ENCODE measurements around the gene KICS2. TPM values are rescaled to one million over a fixed set of nuclear protein-coding genes. Genes with fewer than 3 reads are reported as not detected.

Gene KICS2
- 1 to 10 TPM; 5.2 to 5.7 TPM for total RNA-seq
- long read RNA-seq, full-length matches to known transcripts: 5 of 5 reads
- long read RNA-seq, partial matches to known transcripts: 0 of 5 reads
- long read RNA-seq, other reads (novel, unspliced or antisense): 0 of 5 reads

- DNase-seq (peak; percentile 93 to 95), ATAC-seq (peak; percentile 99)
- intact Hi-C loops (cut with DNase I, micrococcal nuclease): no loop called here
These were observed at the start of gene KICS2 for GRCh38 chr12:64222009-64222765. TSS of gene KICS2 (minus strand) at chr12:64222296. CDS start at chr12:64222237, 59 bp downstream.

- intact Hi-C loops (cut with DNase I, micrococcal nuclease): no loop called here
- ATAC-seq (no peak), DNase-seq (no peak)
These were observed 48.3 kb upstream of the KICS2 start for GRCh38 chr12:64270411-64270810.

- intact Hi-C loops (cut with DNase I, micrococcal nuclease): no loop called here
- ATAC-seq: no peak
These were observed 47.1 kb upstream of the KICS2 start for GRCh38 chr12:64269161-64269560.

GRCh38 chr12:64268409-64268808 is 46.3 kb upstream of the KICS2 start:
- ATAC-seq (no peak), DNase-seq (no peak)
- intact Hi-C loops (cut with DNase I, micrococcal nuclease): no loop called here

More at GRCh38 chr12:64269161-64269560, 47.1 kb upstream of the KICS2 start:
- DNase-seq: no peak

- ATAC-seq (no peak), DNase-seq (no peak)
- intact Hi-C loops (cut with DNase I, micrococcal nuclease): no loop called here
These were observed 43.7 kb upstream of the KICS2 start for GRCh38 chr12:64265839-64266238.

- ATAC-seq: no peak
- intact Hi-C loops (cut with DNase I, micrococcal nuclease): no loop called here
These were observed 39.7 kb upstream of the KICS2 start for GRCh38 chr12:64261813-64262212.

GRCh38 chr12:64258576-64258975 is 36.5 kb upstream of the KICS2 start:
- intact Hi-C loops (cut with DNase I, micrococcal nuclease): loop anchor here (5.0 to 10.0 kb wide), 3 partner anchors 74 to 426 kb away; no protein-coding TSS in a partner anchor
- DNase-seq: no peak
- ATAC-seq: no peak

More at GRCh38 chr12:64261813-64262212, 39.7 kb upstream of the KICS2 start:
- DNase-seq: no peak

GRCh38 chr12:64256166-64256800 is 34.2 kb upstream of the KICS2 start:
- DNase-seq: no peak
- intact Hi-C loops (cut with DNase I, micrococcal nuclease): loop anchor here (5.0 to 10.0 kb wide), 3 partner anchors 71 to 424 kb away; no protein-coding TSS in a partner anchor
- ATAC-seq: peak; percentile 47

- intact Hi-C loops (cut with DNase I, micrococcal nuclease): loop anchor here (5.0 to 10.0 kb wide), 3 partner anchors 70 to 423 kb away; no protein-coding TSS in a partner anchor
- ATAC-seq: no peak
- DNase-seq: no peak
These were observed 33.2 kb upstream of the KICS2 start for GRCh38 chr12:64255249-64255648.

- no peak for DNase-seq
- intact Hi-C loops (cut with DNase I, micrococcal nuclease): loop anchor here in 1 of 2 donors (10.0 kb wide), 1 partner anchor 69 kb away; no protein-coding TSS in a partner anchor
These were observed 31.3 kb upstream of the KICS2 start for GRCh38 chr12:64253356-64253755.

GRCh38 chr12:64252681-64253080 is 30.6 kb upstream of the KICS2 start:
- no peak for ATAC-seq
- intact Hi-C loops (cut with DNase I, micrococcal nuclease): loop anchor here in 1 of 2 donors (10.0 kb wide), 1 partner anchor 68 kb away; no protein-coding TSS in a partner anchor
- DNase-seq: no peak

More at GRCh38 chr12:64253356-64253755, 31.3 kb upstream of the KICS2 start:
- ATAC-seq: no peak

GRCh38 chr12:64243809-64244208 is 21.7 kb upstream of the KICS2 start:
- DNase-seq (no peak), ATAC-seq (no peak)
- intact Hi-C loops (cut with DNase I, micrococcal nuclease): no loop called here

- intact Hi-C loops (cut with DNase I, micrococcal nuclease): no loop called here
- no peak for ATAC-seq
- no peak for DNase-seq
These were observed 18.7 kb upstream of the KICS2 start for GRCh38 chr12:64240781-64241180.

- no peak for ATAC-seq
- intact Hi-C loops (cut with DNase I, micrococcal nuclease): no loop called here
- no peak for DNase-seq
These were observed 15.3 kb upstream of the KICS2 start for GRCh38 chr12:64237382-64237781.

- intact Hi-C loops (cut with DNase I, micrococcal nuclease): no loop called here
- DNase-seq: no peak
- peak; percentile 40 for ATAC-seq
These were observed 14.5 kb upstream of the KICS2 start for GRCh38 chr12:64236549-64236948.

GRCh38 chr12:64232196-64232595 is 10.1 kb upstream of the KICS2 start:
- no peak for DNase-seq
- ATAC-seq: no peak
- intact Hi-C loops (cut with DNase I, micrococcal nuclease): no loop called here

- intact Hi-C loops (cut with DNase I, micrococcal nuclease): no loop called here
- ATAC-seq: no peak
- DNase-seq: no peak
These were observed 7.7 kb upstream of the KICS2 start for GRCh38 chr12:64229796-64230195.

- intact Hi-C loops (cut with DNase I, micrococcal nuclease): no loop called here
These were observed 7.1 kb upstream of the KICS2 start for GRCh38 chr12:64229240-64229639.

GRCh38 chr12:64225626-64226025 is 3.5 kb upstream of the KICS2 start:
- DNase-seq (no peak), ATAC-seq (no peak)
- intact Hi-C loops (cut with DNase I, micrococcal nuclease): no loop called here

More at GRCh38 chr12:64229240-64229639, 7.1 kb upstream of the KICS2 start:
- no peak for DNase-seq
- ATAC-seq: no peak

GRCh38 chr12:64221651-64222008 is 466 bp downstream of the KICS2 start:
- intact Hi-C loops (cut with DNase I, micrococcal nuclease): no loop called here
- ATAC-seq (peak; percentile 91), DNase-seq (peak; percentile 90 to 95)
